Esophagus muscularis mucosa (tissue), 3 donors: ENCODE measurements around the gene DHRS9.
"Not testable (repeated sequence)": the region's sequence is repeated elsewhere in the genome, so short reads cannot be mapped to it uniquely, and the experiment has no call there.

Experiments
- CTCF ChIP-seq, 3 experiments: fragments of 200-600 bp in 2 of 3; fragments of 450-650 bp in 1 of 3; sonication (generic) in 2 of 3; IDR thresholded peaks; one replicate each; pipeline ENCODE4 v1.5.1; 2017 to 2019; ENCODE audit warnings: antibody characterized with exemption in 3 of 3, mild to moderate bottlenecking in 2 of 3, moderate library complexity in 1 of 3
- POLR2AphosphoS5 ChIP-seq, 2 donors: sonication (generic); formaldehyde crosslinking; IDR thresholded peaks; one replicate each; pipeline ENCODE4 v1.6.1; 2017; ENCODE audit warnings: antibody characterized with exemption in 2 of 2

GRCh38 chr2:169134272-169134671 is 64.9 kb downstream of the DHRS9 start:
- not testable (repeated sequence) for TF ChIP-seq POLR2AphosphoS5, CTCF (IDR thresholded peaks at IDR 0.05)
